ENCODE data around the gene ZNF280B. TPM values are rescaled to one million over a fixed set of nuclear protein-coding genes. Genes with fewer than 3 reads are reported as not detected.

ZNF280B gene
- total RNA-seq, 1 experiment from 2014 or later, result 0.10 TPM

DNA sequence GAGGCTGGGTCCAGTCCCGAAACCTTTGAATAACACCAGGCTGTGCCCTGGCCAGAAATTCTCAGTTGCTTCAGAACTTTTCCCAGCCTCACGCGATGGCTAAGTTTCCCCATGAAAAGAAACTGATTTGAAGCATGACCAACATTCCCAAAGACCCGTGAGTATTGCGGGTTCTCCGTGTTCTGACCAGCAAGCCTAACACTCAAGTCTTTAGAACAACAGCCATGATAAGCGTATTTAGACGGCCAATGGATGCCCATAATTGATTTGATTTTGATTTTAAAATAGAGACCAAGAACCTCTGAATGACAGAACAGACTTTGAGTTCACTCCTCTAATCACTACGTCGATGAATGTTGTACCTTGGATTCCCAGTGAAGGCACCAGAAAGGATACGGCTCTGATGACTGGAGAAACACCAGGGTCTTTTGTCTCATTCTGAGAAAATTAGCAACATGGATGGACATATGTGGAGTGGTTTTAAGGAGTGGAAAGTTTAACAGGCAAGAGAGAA is 43.9 kb downstream of the ZNF280B start:
- BruUV-seq (replicated peaks), result no TSS peak
- in situ Hi-C loops (cut with HindIII; ENCODE audit: low pct_unique_long_range_greater_than_20kb, low sequenced_read_pairs), result no loop called here
- no peak for ATAC-seq
- Histone ChIP-seq H3K36me3 (ENCODE audit: control insufficient read depth, insufficient read depth, low read length) (no peaks in the 10 kb centered on the region), H3K4me3 (ENCODE audit: low read depth in 2 of 2, low read length in 2 of 2) (no peak overlapping the region), H3K9me3 (ENCODE audit: control insufficient read depth, insufficient read depth, low read depth, low read length) (no peaks in the 10 kb centered on the region), H3K4me1 (ENCODE audit: control insufficient read depth, insufficient read depth, low read length) (no peaks in the 10 kb centered on the region), H3K27ac (ENCODE audit: low read length) (no peak overlapping the region), H3K27me3 (ENCODE audit: control insufficient read depth, insufficient read depth, low read length) (no peaks in the 10 kb centered on the region; the same call in 1 of the 2 replicates)
- TF ChIP-seq SIN3A (IDR thresholded peaks at IDR 0.05; ENCODE audit: borderline replicate concordance, insufficient read depth, low read depth, low read length), result no peak
- TF ChIP-seq TCF7L2 (IDR thresholded peaks at IDR 0.05; ENCODE audit: low read depth, low read length), result no peak
- TF ChIP-seq, protein P1, sequence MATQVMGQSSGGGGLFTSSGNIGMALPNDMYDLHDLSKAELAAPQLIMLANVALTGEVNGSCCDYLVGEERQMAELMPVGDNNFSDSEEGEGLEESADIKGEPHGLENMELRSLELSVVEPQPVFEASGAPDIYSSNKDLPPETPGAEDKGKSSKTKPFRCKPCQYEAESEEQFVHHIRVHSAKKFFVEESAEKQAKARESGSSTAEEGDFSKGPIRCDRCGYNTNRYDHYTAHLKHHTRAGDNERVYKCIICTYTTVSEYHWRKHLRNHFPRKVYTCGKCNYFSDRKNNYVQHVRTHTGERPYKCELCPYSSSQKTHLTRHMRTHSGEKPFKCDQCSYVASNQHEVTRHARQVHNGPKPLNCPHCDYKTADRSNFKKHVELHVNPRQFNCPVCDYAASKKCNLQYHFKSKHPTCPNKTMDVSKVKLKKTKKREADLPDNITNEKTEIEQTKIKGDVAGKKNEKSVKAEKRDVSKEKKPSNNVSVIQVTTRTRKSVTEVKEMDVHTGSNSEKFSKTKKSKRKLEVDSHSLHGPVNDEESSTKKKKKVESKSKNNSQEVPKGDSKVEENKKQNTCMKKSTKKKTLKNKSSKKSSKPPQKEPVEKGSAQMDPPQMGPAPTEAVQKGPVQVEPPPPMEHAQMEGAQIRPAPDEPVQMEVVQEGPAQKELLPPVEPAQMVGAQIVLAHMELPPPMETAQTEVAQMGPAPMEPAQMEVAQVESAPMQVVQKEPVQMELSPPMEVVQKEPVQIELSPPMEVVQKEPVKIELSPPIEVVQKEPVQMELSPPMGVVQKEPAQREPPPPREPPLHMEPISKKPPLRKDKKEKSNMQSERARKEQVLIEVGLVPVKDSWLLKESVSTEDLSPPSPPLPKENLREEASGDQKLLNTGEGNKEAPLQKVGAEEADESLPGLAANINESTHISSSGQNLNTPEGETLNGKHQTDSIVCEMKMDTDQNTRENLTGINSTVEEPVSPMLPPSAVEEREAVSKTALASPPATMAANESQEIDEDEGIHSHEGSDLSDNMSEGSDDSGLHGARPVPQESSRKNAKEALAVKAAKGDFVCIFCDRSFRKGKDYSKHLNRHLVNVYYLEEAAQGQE (IDR thresholded peaks at IDR 0.05; ENCODE audit: insufficient read depth in 1 of 2, low read depth in 2 of 2, low read length in 1 of 2), result no peak
- TF ChIP-seq, protein P2, sequence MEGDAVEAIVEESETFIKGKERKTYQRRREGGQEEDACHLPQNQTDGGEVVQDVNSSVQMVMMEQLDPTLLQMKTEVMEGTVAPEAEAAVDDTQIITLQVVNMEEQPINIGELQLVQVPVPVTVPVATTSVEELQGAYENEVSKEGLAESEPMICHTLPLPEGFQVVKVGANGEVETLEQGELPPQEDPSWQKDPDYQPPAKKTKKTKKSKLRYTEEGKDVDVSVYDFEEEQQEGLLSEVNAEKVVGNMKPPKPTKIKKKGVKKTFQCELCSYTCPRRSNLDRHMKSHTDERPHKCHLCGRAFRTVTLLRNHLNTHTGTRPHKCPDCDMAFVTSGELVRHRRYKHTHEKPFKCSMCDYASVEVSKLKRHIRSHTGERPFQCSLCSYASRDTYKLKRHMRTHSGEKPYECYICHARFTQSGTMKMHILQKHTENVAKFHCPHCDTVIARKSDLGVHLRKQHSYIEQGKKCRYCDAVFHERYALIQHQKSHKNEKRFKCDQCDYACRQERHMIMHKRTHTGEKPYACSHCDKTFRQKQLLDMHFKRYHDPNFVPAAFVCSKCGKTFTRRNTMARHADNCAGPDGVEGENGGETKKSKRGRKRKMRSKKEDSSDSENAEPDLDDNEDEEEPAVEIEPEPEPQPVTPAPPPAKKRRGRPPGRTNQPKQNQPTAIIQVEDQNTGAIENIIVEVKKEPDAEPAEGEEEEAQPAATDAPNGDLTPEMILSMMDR (IDR thresholded peaks at IDR 0.05), result no peak
- no peak for TF ChIP-seq POLR2AphosphoS5 (IDR thresholded peaks at IDR 0.05; ENCODE audit: low read depth, low read length)
- ChIA-PET POLR2A (no interaction called here), CTCF (interaction anchor here (0.6 kb wide), 1 partner anchor 281 kb away, joined by 4 read pairs; no protein-coding TSS in a partner anchor)
- intact Hi-C loops (cut with micrococcal nuclease; ENCODE audit: unreplicated experiment), result loop anchor here (10.0 kb wide), 2 partner anchors 130 to 490 kb away; no protein-coding TSS in a partner anchor
- DNase-seq (ENCODE audit: low read depth, low spot score), result no peak

DNA sequence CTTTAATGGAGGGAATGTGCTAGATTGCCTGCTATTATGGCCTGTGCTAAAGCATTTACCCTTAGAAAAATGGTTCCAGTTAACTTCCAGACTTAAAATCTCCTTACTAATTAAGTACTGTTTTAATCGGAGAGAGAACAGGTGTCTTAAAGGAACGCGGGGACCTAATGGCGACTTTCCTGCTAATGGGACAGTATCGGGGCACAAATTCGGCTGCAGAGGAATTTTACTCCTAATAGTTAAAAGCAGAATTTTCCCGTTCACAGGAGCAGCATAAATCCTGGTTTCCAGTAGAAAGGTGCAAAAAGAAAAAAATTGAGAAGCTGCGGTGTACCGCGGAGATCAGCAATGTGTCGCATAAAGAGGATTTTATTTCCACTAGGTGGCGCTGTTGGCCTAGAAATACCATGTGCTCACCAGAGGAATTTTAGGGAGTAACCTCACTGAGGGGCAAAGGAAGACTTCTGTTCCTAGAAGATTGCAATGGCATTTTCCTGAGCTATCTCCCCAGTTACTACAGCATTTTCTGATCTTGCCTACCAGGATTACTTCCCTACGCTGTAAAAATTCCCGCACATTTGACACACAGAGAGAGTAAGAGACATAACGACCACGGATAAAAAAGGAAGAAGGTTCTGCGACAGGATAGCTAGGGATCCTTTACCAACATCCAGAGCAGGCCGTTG is 44.5 kb downstream of the ZNF280B start:
- POLR2A ChIA-PET, result interaction anchor here (0.5 kb wide), 1 partner anchor 25 kb away, joined by 4 read pairs; no protein-coding TSS in a partner anchor
- ATAC-seq (0 out of 2 replicates have a peak, but pooled peaks have one; percentile 72), DNase-seq (ENCODE audit: low read depth, low spot score) (peak; percentile 15)
- no peak overlapping the region for H3K4me3 ChIP-seq (ENCODE audit: low read depth in 2 of 2, low read length in 2 of 2)
- CTCF ChIA-PET, result interaction anchor here (0.6 kb wide), 2 partner anchors 282 to 318 kb away, joined by 3 to 4 read pairs; no protein-coding TSS in a partner anchor
- no peaks in the 10 kb centered on the region for H3K36me3 ChIP-seq (ENCODE audit: control insufficient read depth, insufficient read depth, low read length)
- BruUV-seq (replicated peaks), result no TSS peak
- no peaks in the 10 kb centered on the region for H3K9me3 ChIP-seq (ENCODE audit: control insufficient read depth, insufficient read depth, low read depth, low read length)
- no peaks in the 10 kb centered on the region for H3K4me1 ChIP-seq (ENCODE audit: control insufficient read depth, insufficient read depth, low read length)
- in situ Hi-C loops (cut with HindIII; ENCODE audit: low pct_unique_long_range_greater_than_20kb, low sequenced_read_pairs), result no loop called here
- no peaks in the 10 kb centered on the region; the same call in 1 of the 2 replicates for H3K27me3 ChIP-seq (ENCODE audit: control insufficient read depth, insufficient read depth, low read length)
- no peak for TF ChIP-seq SIN3A (IDR thresholded peaks at IDR 0.05; ENCODE audit: borderline replicate concordance, insufficient read depth, low read depth, low read length)
- TF ChIP-seq, protein P2 (IDR thresholded peaks at IDR 0.05), result peak; percentile 67
- intact Hi-C loops (cut with micrococcal nuclease; ENCODE audit: unreplicated experiment), result loop anchor here (10.0 kb wide), 2 partner anchors 131 to 491 kb away; no protein-coding TSS in a partner anchor
- no peak overlapping the region for H3K27ac ChIP-seq (ENCODE audit: low read length)

All from Panc1 (cell line).